IPS-18c (cell line): ENCODE data around the gene YWHAH.
A peak's percentile ranks its signal among the peaks of the same experiment; 100 is the strongest.

Experiments
- H3K4me3 ChIP-seq: 2 replicates; pipeline ENCODE4 v1.7.0; 2013; ENCODE audit warnings: low read depth, mild to moderate bottlenecking, low read length, moderate library complexity; ENCODE audit not compliant: insufficient read depth
- H3K9me3 ChIP-seq: one replicate; pipeline ENCODE4 v1.6.1; 2013; ENCODE audit warnings: mild to moderate bottlenecking, low read length, moderate library complexity; ENCODE audit not compliant: control insufficient read depth, insufficient read depth

Gene YWHAH

GRCh38 chr22:31943978-31944699 is at the start of gene YWHAH:
Gene YWHAH, plus strand, starts transcription at chr22:31944535. Its CDS starts 199 bp downstream, at chr22:31944734.
- H3K4me3 ChIP-seq = peak within 1 kb of the TSS; percentile 60

GRCh38 chr22:31895411-31896123 is 48.8 kb upstream of the YWHAH start:
- Histone ChIP-seq H3K4me3 (no peak overlapping the region), H3K9me3 (no peaks in the 10 kb centered on the region)

More at GRCh38 chr22:31943978-31944699, at the start of gene YWHAH:
- H3K9me3 ChIP-seq = peaks cover 2% of the 10 kb centered on the region

GRCh38 chr22:31896472-31896871 is 47.9 kb upstream of the YWHAH start:
- H3K9me3 ChIP-seq = no peaks in the 10 kb centered on the region
- no peak overlapping the region for H3K4me3 ChIP-seq

GRCh38 chr22:31897842-31898805 is 46.2 kb upstream of the YWHAH start:
- H3K9me3 ChIP-seq = no peaks in the 10 kb centered on the region
- no peak overlapping the region for H3K4me3 ChIP-seq

DNA sequence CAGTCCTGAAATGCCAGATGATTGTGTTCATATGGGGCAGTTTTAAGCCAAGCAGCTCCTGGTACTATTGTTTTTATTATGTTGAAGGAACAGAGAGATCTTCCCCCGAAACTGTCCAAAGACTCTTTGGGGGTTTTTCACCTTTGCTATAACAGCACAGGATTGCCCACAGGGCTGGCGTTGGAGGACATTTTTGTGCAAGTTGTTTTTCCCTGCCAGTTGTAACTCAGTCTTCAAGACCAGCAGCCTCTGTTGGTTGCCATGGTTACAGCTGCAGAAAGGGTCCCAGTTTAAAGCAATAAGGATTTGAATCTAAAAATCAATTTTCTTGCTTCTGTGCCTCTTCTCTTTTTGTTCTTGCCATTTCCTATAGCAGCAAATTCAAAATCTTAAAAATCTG is 45.4 kb upstream of the YWHAH start:
- Histone ChIP-seq H3K9me3 (no peaks in the 10 kb centered on the region), H3K4me3 (no peak overlapping the region)

- Histone ChIP-seq H3K9me3 (no peaks in the 10 kb centered on the region), H3K4me3 (no peak overlapping the region)
These were observed 44.7 kb upstream of the YWHAH start for GRCh38 chr22:31899669-31900068.

- H3K9me3 ChIP-seq = no peaks in the 10 kb centered on the region
- no peak overlapping the region for H3K4me3 ChIP-seq
These were observed 42.8 kb upstream of the YWHAH start for GRCh38 chr22:31901388-31902137.

DNA sequence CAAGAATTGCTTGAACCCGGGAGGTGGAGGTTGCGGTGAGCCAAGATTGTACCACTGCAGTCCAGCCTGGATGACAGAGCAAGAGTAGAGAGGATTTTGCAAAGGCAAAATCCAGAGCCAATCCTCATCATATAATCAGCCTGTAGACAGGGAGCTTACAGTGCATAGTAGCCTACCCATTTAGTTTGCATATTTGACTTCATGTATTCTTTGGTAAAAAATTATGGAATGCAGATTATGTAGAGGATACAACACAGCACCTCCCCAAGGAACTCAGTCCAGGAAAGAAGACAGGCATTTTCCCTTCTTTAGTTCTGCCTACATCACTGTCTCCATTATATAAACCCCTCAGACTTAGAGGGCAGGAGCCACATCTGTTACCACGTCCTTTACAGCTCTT is 39.7 kb upstream of the YWHAH start:
- H3K9me3 ChIP-seq = no peaks in the 10 kb centered on the region

DNA sequence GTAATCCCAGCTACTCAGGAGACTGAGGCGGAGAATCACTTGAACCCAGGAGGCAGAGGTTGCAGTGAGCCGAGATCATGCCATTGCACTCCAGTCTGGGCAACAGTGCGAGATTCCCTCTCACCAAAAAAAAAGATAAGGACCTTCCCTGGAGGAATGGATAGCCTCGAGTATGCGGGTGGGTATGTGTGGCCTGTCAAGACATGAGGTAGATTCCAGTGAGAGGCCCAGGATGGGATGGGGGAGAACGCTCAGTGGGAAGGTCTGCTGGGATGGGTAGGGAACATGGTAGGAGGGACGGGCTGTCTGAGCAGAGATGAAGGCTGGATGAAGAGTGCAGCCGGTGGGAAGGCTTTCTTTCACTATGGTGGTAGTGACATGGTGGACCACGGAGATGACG is 39.0 kb upstream of the YWHAH start:
- Histone ChIP-seq H3K4me3 (no peak overlapping the region), H3K9me3 (no peaks in the 10 kb centered on the region)

More for the DNA sequence above, 39.7 kb upstream of the YWHAH start:
- no peak overlapping the region for H3K4me3 ChIP-seq

- Histone ChIP-seq H3K9me3 (no peaks in the 10 kb centered on the region), H3K4me3 (no peak overlapping the region)
These were observed 38.2 kb upstream of the YWHAH start for GRCh38 chr22:31906086-31906485.

DNA sequence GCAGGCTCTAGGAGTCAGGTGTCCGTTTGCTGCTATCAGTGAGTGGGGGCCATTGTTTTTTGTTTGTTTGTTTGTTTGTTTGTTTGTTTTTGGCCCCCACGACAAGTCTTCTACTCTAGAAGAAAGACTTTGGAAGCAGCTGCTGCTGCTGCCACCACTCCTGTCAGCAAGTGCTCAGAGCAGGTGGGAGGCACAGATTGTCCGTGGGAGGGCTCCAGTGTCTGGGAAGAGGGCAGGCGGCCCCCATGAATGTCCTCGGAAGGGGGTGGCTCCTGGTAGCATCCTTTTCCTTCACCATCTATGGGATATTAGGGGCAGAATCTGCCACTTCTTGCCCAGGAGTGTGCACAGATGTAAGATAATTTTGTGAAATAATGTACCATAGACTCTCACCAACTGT is 37.8 kb upstream of the YWHAH start:
- Histone ChIP-seq H3K4me3 (no peak overlapping the region), H3K9me3 (no peaks in the 10 kb centered on the region)

GRCh38 chr22:31909977-31910376 is 34.4 kb upstream of the YWHAH start:
- Histone ChIP-seq H3K9me3 (no peaks in the 10 kb centered on the region), H3K4me3 (no peak overlapping the region)

GRCh38 chr22:31911565-31912406 is 32.5 kb upstream of the YWHAH start:
- no peaks in the 10 kb centered on the region for H3K9me3 ChIP-seq

DNA sequence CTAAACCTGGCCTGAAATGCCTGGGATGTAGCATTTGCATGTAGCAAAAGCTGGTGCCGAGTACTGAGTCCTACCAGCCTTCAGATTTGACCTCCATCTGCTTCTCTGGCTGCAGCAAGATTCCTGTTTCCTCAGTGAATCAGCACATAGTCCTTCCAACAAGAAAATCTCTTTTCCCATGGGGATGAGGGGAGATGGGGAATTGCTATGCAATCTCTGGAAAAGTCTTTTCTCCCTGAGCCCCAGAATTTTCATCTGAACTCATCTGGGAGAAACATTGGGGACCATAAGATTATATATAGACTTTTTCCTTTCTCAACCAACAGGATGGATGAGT is 32.0 kb upstream of the YWHAH start:
- Histone ChIP-seq H3K9me3 (no peaks in the 10 kb centered on the region), H3K4me3 (no peak overlapping the region)

More at GRCh38 chr22:31911565-31912406, 32.5 kb upstream of the YWHAH start:
- H3K4me3 ChIP-seq = no peak overlapping the region

- Histone ChIP-seq H3K4me3 (no peak overlapping the region), H3K9me3 (no peaks in the 10 kb centered on the region)
These were observed 28.7 kb upstream of the YWHAH start for GRCh38 chr22:31915586-31915985.

DNA sequence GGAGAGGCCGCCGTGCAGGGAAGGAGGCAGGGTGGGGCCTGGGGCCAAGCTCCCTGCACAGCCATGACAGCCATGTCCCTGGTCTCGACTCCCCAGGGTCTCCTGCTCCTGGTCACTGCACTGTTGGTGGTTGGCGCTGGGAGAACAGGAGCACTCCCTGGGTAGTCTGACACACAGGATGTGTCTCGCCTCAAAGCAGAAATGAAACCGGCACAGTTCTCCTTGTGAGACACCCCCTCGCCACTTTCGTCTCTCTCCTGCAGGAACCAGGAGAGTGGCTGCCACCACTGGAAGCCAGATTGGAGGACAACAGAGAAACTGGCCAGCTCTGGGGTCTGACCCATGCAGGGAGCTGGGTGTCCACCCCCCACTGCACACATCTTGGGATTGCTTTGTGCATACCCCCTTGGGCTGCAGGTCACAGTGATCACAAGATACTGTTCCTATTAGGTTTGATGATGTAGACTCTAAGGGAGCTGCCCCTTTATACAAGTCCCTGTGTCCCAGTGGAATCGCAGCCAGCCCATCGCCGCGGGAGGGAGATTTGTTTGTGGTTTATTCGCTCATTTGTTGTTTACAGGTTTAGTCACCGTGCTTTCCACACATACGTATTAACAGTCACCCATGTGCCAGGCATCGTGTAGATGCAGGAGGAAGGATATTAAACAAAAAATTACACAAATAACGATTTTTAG is 27.0 kb upstream of the YWHAH start:
- H3K4me3 ChIP-seq = no peak overlapping the region
- H3K9me3 ChIP-seq = no peaks in the 10 kb centered on the region
